Measurements from ENCODE around the gene FAM124B.
A peak's percentile ranks its signal among the peaks of the same experiment; 100 is the strongest.

DNA sequence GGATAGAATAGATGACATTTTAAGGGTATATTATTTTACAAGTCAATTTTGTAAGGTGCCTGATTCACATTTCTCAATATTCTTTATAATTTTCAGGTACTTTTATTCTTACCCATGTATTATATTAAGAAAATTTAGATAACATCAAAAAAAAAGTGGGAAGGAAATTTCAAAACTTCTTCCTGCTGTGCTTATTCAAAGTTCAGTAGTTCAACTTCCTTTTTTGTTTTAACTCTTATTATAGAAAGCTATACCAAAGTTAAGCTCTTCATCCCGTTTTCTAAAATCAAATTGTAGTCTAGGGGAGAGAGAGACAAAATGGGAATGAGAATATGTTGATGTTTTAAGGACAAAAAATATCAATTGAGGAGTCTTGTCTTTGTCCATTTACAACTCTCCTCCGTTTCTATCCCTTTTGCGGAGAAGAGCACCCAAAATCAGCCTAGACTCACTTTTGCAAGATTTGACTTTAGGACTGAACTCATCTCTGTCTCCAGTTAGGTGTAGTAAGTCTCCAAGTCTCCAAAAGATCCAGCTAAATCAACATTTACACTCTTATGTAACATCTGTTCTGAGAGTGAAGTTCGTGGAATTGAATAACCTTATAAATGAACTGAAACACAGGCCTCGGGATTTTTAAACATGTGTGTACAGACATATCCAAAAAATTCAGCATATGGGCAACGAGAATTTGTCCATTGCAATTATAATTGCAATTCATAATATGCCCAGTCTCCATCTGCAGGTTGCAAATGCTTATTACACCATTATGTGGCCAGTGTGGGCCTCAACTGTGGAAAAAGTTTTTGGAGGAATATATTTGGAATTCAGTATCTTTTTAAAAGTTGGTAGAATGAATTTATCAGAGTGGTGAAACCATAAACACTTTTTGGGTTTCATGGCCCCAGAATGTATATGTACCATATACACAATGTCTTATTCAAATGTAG is 23.9 kb downstream of the FAM124B start:
- TF ChIP-seq, protein P1, sequence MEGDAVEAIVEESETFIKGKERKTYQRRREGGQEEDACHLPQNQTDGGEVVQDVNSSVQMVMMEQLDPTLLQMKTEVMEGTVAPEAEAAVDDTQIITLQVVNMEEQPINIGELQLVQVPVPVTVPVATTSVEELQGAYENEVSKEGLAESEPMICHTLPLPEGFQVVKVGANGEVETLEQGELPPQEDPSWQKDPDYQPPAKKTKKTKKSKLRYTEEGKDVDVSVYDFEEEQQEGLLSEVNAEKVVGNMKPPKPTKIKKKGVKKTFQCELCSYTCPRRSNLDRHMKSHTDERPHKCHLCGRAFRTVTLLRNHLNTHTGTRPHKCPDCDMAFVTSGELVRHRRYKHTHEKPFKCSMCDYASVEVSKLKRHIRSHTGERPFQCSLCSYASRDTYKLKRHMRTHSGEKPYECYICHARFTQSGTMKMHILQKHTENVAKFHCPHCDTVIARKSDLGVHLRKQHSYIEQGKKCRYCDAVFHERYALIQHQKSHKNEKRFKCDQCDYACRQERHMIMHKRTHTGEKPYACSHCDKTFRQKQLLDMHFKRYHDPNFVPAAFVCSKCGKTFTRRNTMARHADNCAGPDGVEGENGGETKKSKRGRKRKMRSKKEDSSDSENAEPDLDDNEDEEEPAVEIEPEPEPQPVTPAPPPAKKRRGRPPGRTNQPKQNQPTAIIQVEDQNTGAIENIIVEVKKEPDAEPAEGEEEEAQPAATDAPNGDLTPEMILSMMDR (IDR thresholded peaks at IDR 0.05) = peak in 1 of 3 experiments; percentile 19
- no peak for TF ChIP-seq POLR2A (IDR thresholded peaks at IDR 0.05)

Data from testis (tissue), 2 donors.